Activated CD8-positive, alpha-beta memory T cell treated with anti-CD3 and anti-CD28 coated beads, Interleukin-2, amount 50 U/mL, for 1 hour (primary cell): ENCODE results near the gene LRRC74A.
A peak's percentile ranks its signal among the peaks of the same experiment; 100 is the strongest.

Experiments
- DNase-seq: peaks from one replicate; pipeline ENCODE4 v3.0.0-alpha.2; 2020; ENCODE audit errors: extremely low read depth

LRRC74A gene

DNA sequence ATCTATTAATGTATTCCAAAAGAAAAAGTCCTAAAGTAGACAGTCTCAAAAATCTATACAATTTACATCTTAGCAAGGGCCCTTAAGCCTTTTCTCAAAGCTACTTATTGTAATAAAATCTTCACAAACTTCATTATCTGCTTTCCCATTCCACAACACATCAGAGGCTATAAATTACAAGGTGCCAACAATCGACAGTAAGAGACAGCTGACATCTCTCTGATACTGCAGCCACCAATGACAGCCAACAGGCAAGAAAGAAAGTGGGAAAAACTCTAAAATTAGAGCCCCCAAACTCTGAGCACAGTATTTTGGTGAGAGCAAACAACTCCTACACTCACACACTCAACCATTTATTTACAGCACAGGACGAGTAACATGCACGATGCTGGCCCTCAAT is 15.7 kb upstream of the LRRC74A start:
- no peak for DNase-seq

DNA sequence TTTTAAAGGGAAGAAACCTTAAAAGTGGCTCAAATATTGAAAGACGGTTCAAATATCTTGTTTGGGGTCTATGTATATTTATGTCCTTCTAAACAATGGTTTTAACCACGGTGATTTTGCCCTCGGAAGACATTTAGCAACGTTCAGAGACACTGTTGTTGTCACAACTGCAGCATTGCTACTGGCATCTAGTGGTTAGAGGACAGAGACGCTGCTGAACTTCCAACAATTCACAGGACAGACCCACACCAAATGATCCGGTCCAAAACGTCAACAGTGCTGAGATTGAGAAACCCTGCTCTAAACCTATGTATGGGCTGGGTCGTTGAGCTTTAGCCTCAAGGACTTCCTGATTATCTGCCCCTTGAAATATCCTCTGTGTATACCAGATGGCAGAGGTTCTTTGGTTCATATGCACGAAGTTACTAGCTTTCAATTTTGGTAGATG is 15.2 kb upstream of the LRRC74A start:
- DNase-seq, result no peak

GRCh38 chr14:76811561-76811960 is 14.6 kb upstream of the LRRC74A start:
- no peak for DNase-seq

- DNase-seq, result no peak
Measured at GRCh38 chr14:76812093-76812421, 14.2 kb upstream of the LRRC74A start.

DNA sequence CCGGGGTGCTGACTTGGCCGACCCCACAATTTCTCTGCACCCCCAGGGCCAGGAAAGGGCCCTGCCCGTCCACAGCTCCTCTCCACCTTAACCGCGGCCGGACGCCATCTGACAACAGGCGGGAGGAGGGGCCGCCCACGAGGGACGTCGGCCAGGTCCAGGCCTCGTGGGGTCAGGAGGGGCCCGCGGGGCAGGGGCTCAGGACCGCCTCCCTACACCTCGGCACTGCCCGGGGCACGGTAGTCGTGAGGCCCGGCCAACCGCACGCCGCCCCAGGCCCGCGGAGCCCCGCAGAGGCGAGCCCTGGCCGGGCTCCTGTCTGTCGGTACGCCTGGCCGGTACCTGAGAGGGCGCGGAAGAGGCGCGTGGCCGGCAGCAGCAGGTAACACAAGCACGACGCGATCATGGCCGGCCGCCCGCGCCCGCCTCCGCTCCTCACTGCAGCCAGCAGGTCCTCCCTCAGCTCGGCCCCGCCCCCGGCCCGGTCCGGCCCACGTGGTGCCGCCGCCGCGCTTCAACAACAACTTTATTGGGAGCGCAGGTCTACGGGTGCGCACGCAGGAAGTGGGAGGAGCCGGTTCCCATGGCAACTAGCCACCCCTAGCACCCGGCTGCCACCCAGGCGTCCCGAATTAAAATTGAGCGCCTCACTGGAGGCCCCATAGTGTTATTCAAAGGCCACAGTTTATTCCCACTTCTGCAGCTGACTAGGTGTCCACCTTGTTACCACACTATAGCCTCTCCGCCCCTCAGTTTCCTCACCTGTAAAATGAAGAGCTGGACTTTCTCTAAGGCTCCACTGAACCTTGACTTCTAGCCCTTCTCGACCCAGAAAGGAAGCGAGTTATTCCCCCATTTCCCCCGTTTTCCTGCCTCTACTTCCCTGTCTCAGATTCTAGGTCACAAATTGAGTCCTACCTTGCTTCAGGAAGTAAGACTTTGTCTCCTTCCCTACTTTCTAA is 13.5 kb upstream of the LRRC74A start, which contains the start of gene ANGEL1:
Gene ANGEL1, minus strand, starts transcription at position 461 of the 962 bp plus-strand sequence. Its CDS starts 55 bp downstream, at position 406.
- DNase-seq, result peak; percentile 88

DNA sequence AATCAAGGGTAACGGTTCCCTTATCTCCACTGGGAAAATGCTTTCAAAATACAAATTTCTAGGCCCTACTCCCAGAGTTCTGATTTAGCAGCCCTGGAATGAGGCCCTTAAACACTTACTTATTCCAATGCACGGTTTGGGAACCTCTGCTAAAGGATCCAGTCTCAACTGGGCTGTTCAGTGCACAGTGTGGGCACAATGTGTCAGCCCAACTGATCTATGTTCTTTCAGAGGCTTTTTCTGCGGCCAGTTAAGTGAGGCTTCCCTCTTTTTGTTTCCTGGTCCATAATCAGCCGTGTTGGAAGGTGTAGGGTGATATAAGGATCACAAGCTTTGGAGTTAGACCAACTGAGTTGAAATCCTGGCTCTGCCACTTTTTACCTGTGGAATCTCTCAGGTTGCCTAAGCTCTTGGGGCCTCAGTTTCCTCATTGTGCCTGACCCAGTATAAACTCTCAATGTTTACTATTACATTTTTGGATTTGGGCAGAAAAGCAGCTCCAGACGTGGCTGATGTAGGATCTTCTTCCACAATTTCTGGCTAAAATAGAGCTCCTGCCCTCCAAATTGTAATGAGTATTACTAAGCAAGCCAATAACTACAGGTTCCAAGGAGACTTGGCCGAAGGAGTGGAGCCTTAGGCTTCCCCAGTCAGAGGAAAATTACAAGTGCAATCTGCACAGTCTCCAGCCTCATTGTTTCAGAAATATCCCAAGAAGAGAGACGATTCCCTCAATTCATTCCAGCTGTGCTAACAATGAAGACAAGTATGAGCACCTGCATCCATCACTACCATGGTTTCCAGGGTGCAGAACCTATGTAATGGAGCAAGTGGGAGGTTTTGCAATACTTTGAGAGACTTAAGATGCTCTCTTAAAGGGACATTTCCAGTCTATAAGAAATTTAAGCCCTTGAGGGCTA is 11.2 kb upstream of the LRRC74A start:
- no peak for DNase-seq

GRCh38 chr14:76820700-76821099 is 5.5 kb upstream of the LRRC74A start:
- no peak for DNase-seq

DNA sequence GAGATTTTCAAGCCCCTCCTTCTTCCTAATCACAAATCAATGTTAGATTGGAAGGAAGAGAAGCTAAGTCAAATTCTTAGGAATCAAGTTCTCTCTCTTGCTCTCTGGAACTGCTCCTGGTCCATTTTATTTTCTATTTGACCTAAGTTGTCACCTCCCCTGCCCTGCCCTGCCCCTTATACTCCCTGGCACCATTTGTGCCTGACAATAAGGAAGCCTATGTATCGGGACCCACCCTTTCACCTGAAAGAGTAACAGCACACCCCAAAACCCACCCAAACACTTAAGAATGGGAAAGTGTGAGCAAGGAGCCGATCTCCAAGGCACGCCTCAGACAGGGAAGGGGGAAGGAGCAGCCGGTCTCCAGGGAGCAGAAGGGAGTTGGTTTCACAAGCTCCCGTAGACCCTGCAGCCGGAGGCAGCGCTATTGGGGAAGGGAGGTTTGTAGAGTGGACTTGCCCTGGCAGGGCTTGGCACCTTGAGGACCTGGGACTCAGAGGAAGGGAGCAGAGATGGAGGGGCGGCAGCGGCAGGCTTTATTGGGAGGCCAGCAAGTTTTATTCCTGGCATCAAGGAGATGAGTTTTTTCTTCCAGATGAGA is 1.6 kb downstream of the LRRC74A start:
- no peak for DNase-seq

GRCh38 chr14:76828339-76829012 is 2.3 kb downstream of the LRRC74A start:
- no peak for DNase-seq

DNA sequence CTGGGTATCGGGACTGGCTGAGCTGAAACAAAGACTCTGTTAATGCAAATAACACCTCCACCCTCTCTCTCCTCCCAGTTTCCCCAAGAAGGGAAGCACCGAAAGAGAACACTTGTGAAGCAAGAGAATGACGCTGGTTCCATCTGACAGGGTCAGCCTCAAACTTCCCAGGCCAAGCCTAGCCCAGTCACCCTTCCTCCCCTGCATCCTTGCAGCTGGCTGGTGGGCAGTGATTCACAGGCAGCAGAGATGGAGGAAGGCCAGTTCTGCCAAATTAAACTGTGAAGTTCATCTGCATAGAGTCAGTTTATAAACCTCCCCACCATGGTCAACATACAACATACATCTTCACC is 2.8 kb downstream of the LRRC74A start:
- no peak for DNase-seq

GRCh38 chr14:76829650-76830421 is 3.6 kb downstream of the LRRC74A start:
- DNase-seq, result no peak

DNA sequence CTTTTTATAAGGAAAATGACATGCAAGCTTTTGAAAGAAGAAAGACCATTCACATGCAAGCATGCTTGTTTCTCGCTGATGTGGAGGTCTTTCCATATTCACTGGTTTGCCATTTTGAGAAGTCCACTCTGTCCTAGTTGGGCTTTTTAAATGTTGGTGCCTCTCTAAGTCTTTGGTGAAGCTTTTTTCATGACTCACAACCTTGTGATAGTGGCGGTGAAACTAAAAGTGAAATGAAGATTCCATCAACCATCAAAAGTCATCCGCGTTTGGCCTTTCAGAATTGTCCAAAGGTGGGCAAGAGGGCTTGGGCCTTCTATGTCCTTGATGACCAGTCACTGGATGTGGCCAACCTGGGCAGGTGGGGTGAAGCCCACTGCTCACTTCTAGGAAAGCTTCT is 4.3 kb downstream of the LRRC74A start:
- no peak for DNase-seq

DNA sequence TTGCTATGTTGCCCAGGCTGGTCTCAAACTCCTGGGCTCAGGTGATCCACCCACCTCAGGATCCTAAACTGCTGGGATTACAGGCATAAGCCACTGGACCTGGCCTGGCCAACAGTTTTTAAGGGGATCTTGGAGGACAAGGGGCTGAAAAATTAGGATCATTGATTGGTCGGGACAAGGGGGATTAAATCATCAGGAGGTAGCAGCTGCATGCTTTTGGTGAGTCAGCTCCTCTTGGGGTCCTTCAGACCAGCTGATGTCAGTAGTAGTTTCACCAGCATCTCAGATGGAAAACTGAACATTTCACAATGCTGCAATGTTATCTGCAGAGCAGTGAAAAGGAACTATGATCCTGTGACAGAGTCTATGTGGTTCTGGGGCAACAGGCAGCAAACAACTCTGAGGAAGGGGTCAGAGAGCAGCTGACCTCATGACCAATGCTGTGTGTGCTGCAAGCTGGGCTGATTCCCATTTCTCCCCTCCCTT is 6.3 kb downstream of the LRRC74A start:
- DNase-seq, result no peak

DNA sequence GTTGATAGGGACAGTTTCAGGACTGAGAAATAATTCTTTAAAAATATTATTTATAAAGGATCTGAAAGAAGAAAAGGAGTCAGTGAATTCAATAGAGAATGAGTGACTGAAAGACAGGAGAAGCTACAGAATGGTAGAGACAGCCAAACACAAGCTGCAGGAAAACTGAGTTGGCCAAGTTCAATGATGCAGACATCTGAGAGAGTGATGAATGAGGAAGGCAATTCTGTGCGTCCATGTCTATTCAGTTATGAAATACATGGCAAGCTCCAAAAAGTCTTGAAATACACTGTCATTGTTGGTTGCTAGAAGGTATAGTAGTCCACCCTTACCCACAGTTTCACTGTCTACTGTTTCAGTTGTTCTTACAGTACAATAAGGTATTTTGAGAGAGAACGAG is 6.8 kb downstream of the LRRC74A start:
- no peak for DNase-seq

GRCh38 chr14:76834241-76834661 is 8.0 kb downstream of the LRRC74A start:
- DNase-seq, result no peak

DNA sequence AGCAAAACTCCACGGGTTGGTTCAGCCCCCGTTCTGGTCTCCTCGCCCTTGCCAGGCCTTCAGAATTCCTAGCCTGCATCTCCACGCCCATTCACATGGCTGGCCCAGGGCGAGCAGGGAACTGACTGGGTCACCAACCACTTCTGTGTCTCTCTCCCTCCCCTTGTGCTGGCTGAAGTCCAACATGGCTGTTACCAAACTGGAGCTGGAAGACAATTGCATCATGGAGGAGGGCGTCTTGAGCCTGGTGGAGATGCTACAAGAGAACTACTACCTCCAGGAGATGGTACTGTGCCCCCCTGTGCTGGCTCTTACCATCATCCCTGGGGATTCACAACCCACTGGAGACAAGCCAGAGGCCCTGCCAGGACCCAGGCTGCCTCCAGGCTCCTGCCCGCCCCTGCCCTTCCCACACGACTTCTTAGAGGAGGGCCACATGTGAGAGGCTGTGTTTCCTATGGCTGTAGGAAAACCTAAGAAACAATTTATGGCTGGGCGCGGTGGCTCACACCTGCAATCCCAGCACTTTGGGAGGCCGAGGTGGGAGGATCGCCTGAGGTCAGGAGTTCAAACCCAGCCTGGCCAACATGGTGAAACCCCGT is 9.9 kb downstream of the LRRC74A start:
- DNase-seq, result no peak

- DNase-seq, result no peak
Measured at GRCh38 chr14:76837524-76837923, 11.3 kb downstream of the LRRC74A start.

DNA sequence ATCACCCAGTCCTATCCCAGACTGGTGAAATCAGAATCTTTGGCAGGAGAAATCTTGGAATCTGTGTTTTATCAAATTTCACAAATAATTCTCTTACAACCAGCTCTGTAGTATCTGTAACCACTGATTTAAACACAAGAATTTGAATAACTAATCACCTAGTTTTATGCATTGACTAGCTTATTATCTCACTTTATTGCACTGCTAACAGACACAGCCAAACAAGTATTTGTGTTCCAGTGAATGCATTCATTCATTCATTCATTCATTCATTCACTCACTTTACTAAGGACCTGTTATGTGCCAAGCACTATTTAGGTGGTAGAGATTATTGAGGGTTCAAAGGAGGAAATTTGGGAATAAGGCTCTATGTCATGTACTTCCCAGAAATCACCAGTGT is 16.2 kb downstream of the LRRC74A start:
- no peak for DNase-seq

GRCh38 chr14:76844223-76844622 is 18.0 kb downstream of the LRRC74A start:
- DNase-seq, result peak; percentile 16
